Loucy (cell line): ENCODE measurements around the gene SRRM1.

ENCODE experiments used
- H2AFZ ChIP-seq: fragments of 200-600 bp; sonication (generic); 2 replicates; pipeline ENCODE4 v1.6.0; 2016; ENCODE audit warnings: antibody characterized with exemption, mild to moderate bottlenecking, low read length, moderate library complexity
- H3F3A ChIP-seq: fragments of 200-600 bp; 2 replicates; pipeline ENCODE4 v1.6.0; 2016; ENCODE audit warnings: antibody characterized with exemption, low read depth, mild to moderate bottlenecking
- H3K27me3 ChIP-seq: fragments of 200-600 bp; sonication (generic); 2 replicates; pipeline ENCODE4 v1.6.1; 2014; ENCODE audit warnings: low read length, mild to moderate bottlenecking; ENCODE audit not compliant: insufficient read depth, poor library complexity, severe bottlenecking
- H3K36me3 ChIP-seq: fragments of 200-600 bp; sonication (generic); 2 replicates; pipeline ENCODE4 v1.6.1; 2016; ENCODE audit warnings: low read length; ENCODE audit not compliant: insufficient read depth
- H3K4me1 ChIP-seq: fragments of 200-600 bp; sonication (generic); 2 replicates; pipeline ENCODE4 v1.5.1; 2014; ENCODE audit warnings: low read length, mild to moderate bottlenecking; ENCODE audit not compliant: insufficient read depth, poor library complexity, severe bottlenecking
- H3K4me2 ChIP-seq: fragments of 200-600 bp; sonication (generic); 2 replicates; pipeline ENCODE4 v1.6.0; 2014; ENCODE audit warnings: antibody characterized with exemption, low read length, low read depth, mild to moderate bottlenecking; ENCODE audit not compliant: poor library complexity, severe bottlenecking
- H3K4me3 ChIP-seq: fragments of 200-600 bp; sonication (generic); 2 replicates; pipeline ENCODE4 v1.5.1; 2014; ENCODE audit warnings: low read length, mild to moderate bottlenecking, mixed read lengths; ENCODE audit not compliant: poor library complexity, severe bottlenecking
- H3K79me2 ChIP-seq: fragments of 200-600 bp; sonication (generic); 2 replicates; pipeline ENCODE4 v1.6.1; 2014; ENCODE audit warnings: low read length; ENCODE audit not compliant: insufficient read depth
- H3K9ac ChIP-seq: fragments of 200-600 bp; sonication (generic); 2 replicates; pipeline ENCODE4 v1.6.0; 2014; ENCODE audit warnings: mild to moderate bottlenecking, low read depth, low read length, moderate library complexity; ENCODE audit not compliant: poor library complexity, severe bottlenecking
- H3K9me2 ChIP-seq: fragments of 200-600 bp; sonication (generic); replicated peaks from 2 replicates; pipeline ENCODE4 v1.6.1; 2016; ENCODE audit warnings: low read depth, low read length, mixed read lengths
- H3K9me3 ChIP-seq: fragments of 200-600 bp; sonication (generic); 2 replicates; pipeline ENCODE4 v1.6.1; 2014; ENCODE audit warnings: mild to moderate bottlenecking, antibody characterized with exemption, low read length, low read depth; ENCODE audit not compliant: insufficient read depth
- H4K20me1 ChIP-seq: fragments of 200-600 bp; sonication (generic); 2 replicates; pipeline ENCODE4 v1.6.0; 2014; ENCODE audit warnings: antibody characterized with exemption, low read length, mild to moderate bottlenecking; ENCODE audit not compliant: insufficient read depth, poor library complexity, severe bottlenecking
- CTCF ChIP-seq: fragments of 200-600 bp; sonication (generic); conservative IDR thresholded peaks from 2 replicates; pipeline ENCODE4 v1.5.1; 2014; ENCODE audit warnings: mild to moderate bottlenecking, antibody characterized with exemption, low read length
- EZH2phosphoT487 ChIP-seq: fragments of 200-600 bp; IDR thresholded peaks from 2 replicates; pipeline ENCODE4 v1.6.1; 2018; ENCODE audit warnings: antibody characterized with exemption, mild to moderate bottlenecking, moderate library complexity, borderline replicate concordance

SRRM1 gene

GRCh38 chr1:24620678-24621077 is 22.4 kb upstream of the SRRM1 start:
- TF ChIP-seq CTCF (no peak), EZH2phosphoT487 (no peak)
- H3K36me3 ChIP-seq, result no peaks in the 10 kb centered on the region
- no peaks in the 10 kb centered on the region for H3K79me2 ChIP-seq
- H3K4me2 ChIP-seq, result no peak overlapping the region
- H2AFZ ChIP-seq, result no peak overlapping the region
- H3K9me3 ChIP-seq, result no peaks in the 10 kb centered on the region
- H4K20me1 ChIP-seq, result no peaks in the 10 kb centered on the region
- no peak overlapping the region for H3K9ac ChIP-seq
- no peak overlapping the region for H3K4me3 ChIP-seq
- H3K4me1 ChIP-seq, result no peaks in the 10 kb centered on the region
- no peaks in the 10 kb centered on the region for H3F3A ChIP-seq
- no peaks in the 10 kb centered on the region for H3K9me2 ChIP-seq
- peaks cover 6% of the 10 kb centered on the region for H3K27me3 ChIP-seq

- Histone ChIP-seq H3F3A (no peaks in the 10 kb centered on the region), H3K4me3 (no peak overlapping the region), H2AFZ (no peak overlapping the region), H3K36me3 (no peaks in the 10 kb centered on the region), H3K9me2 (no peaks in the 10 kb centered on the region), H3K9me3 (no peaks in the 10 kb centered on the region), H3K4me2 (no peak overlapping the region), H3K79me2 (no peaks in the 10 kb centered on the region), H4K20me1 (no peaks in the 10 kb centered on the region), H3K4me1 (no peaks in the 10 kb centered on the region), H3K27me3 (peaks cover 6% of the 10 kb centered on the region), H3K9ac (no peak overlapping the region)
- no peak for TF ChIP-seq EZH2phosphoT487
- no peak for TF ChIP-seq CTCF
Observed at GRCh38 chr1:24621121-24621520, 22.0 kb upstream of the SRRM1 start.

GRCh38 chr1:24622218-24622617 is 20.9 kb upstream of the SRRM1 start:
- H4K20me1 ChIP-seq, result no peaks in the 10 kb centered on the region
- TF ChIP-seq CTCF (no peak), EZH2phosphoT487 (no peak)
- H3K9me2 ChIP-seq, result no peaks in the 10 kb centered on the region
- peaks cover 5% of the 10 kb centered on the region for H3K27me3 ChIP-seq
- H3K79me2 ChIP-seq, result no peaks in the 10 kb centered on the region
- H3K9ac ChIP-seq, result no peak overlapping the region
- no peak overlapping the region for H3K4me2 ChIP-seq
- no peak overlapping the region for H3K4me3 ChIP-seq
- no peaks in the 10 kb centered on the region for H3K36me3 ChIP-seq
- H3F3A ChIP-seq, result no peaks in the 10 kb centered on the region
- H3K4me1 ChIP-seq, result no peaks in the 10 kb centered on the region
- no peaks in the 10 kb centered on the region for H3K9me3 ChIP-seq
- H2AFZ ChIP-seq, result no peak overlapping the region
